ENCODE measurements around the gene BCAR1.
"Not testable (repeated sequence)": the region's sequence is repeated elsewhere in the genome, so short reads cannot be mapped to it uniquely, and the experiment has no call there.

The BCAR1 gene

GRCh38 chr16:75205961-75206748 is 45.3 kb downstream of the BCAR1 start:
- not testable (repeated sequence) for DNase-seq

GRCh38 chr16:75205438-75205837 is 46.0 kb downstream of the BCAR1 start:
- not testable (repeated sequence) for DNase-seq

- DNase-seq: not testable (repeated sequence)
Observed at GRCh38 chr16:75204905-75205304, 46.5 kb downstream of the BCAR1 start.

GRCh38 chr16:75204410-75204758 is 47.0 kb downstream of the BCAR1 start:
- no peak for DNase-seq

GRCh38 chr16:75203667-75204409 is 47.6 kb downstream of the BCAR1 start:
- DNase-seq: no peak

- DNase-seq: no peak
Observed at GRCh38 chr16:75203096-75203495, 48.3 kb downstream of the BCAR1 start.

GRCh38 chr16:75202069-75202590 is 49.3 kb downstream of the BCAR1 start:
- no peak for DNase-seq

- DNase-seq: no peak
Observed at GRCh38 chr16:75198135-75198600, 53.3 kb downstream of the BCAR1 start.

GRCh38 chr16:75197522-75198134 is 53.8 kb downstream of the BCAR1 start:
- no peak for DNase-seq

- no peak for DNase-seq
Observed at GRCh38 chr16:75196836-75197235, 54.6 kb downstream of the BCAR1 start.

GRCh38 chr16:75195811-75196790 is 55.3 kb downstream of the BCAR1 start:
- no peak for DNase-seq

GRCh38 chr16:75193730-75194444 is 57.5 kb downstream of the BCAR1 start:
- DNase-seq: no peak

GRCh38 chr16:75193265-75193650 is 58.2 kb downstream of the BCAR1 start:
- no peak for DNase-seq

GRCh38 chr16:75192606-75193264 is 58.7 kb downstream of the BCAR1 start:
- no peak for DNase-seq

GRCh38 chr16:75189638-75190245 is 61.7 kb downstream of the BCAR1 start:
- no peak for DNase-seq

GRCh38 chr16:75188832-75189477 is 62.5 kb downstream of the BCAR1 start:
- no peak for DNase-seq

- no peak for DNase-seq
Observed at GRCh38 chr16:75181630-75182029, 69.8 kb downstream of the BCAR1 start.

- no peak for DNase-seq
Observed at GRCh38 chr16:75179208-75179607, 72.2 kb downstream of the BCAR1 start.
